LHCN-M2 (cell line): Measurements from ENCODE around the gene DNAJB12. TPM values are rescaled to one million over a fixed set of nuclear protein-coding genes. Genes with fewer than 3 reads are reported as not detected.

ENCODE experiments used
- DNase-seq: peaks from one replicate; pipeline ENCODE4 v3.0.0-alpha.2; 2012; ENCODE audit warnings: low read depth
- total RNA-seq: library from RNA; depleted of rRNA; stranded (reverse); fragments of >200 nt; gene quantifications from 2 replicates; pipeline ENCODE4 v1.2.3, GENCODE V29; 2014; rRNA removed

Gene DNAJB12
- total RNA-seq, 1 experiment from 2014 or later = 87.5 TPM

DNA sequence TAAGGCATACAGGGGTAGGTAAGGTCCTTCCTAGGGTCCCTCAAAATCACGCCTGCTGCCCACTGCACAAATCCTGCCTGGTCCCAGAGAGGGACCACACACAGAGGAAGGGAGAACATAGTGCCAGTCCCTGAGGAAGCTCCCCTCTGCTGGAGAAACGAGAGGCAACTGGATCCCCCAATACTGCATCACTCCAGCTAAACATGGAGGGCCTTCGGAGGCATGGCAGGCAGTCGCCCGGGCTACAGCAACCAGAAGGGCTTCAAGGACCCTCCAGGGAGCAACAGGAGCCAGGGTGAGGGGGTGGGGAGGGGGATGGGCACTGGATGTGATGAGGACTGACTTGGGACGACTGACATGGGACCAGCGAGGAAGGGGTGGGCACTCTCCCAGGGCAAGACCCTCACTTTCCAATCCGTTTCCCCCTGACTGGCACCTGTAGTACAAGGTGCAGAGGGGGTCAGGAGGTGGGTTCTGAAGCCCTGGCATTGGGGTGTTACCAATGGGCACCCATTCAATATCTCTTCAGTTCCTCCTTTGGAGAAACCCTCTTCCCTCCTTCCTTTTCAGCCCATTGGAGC is 59.3 kb downstream of the DNAJB12 start:
- DNase-seq = no peak

DNA sequence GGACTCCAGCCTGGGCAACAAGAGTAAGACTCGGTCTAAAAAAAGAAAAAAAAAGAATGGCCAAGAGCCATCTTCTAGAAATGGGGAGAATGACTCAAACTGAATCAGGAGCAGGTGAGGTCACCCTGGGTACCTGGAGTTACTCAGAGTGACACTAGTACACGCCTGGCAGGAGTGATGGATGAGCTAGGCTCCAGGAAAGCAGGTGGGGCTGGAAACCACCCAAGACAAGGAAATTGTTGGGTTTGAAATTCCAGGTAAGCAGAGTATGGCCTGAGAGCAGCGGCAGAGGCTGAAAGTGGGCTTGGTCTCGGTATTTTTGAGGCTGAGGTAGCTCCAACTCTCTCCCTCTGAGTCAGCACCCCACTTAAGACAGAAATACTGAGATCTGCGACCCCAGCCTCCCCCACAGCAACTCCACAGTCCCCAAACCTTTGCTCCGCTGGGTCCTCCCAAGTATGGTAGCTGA is 62.5 kb downstream of the DNAJB12 start:
- no peak for DNase-seq

DNA sequence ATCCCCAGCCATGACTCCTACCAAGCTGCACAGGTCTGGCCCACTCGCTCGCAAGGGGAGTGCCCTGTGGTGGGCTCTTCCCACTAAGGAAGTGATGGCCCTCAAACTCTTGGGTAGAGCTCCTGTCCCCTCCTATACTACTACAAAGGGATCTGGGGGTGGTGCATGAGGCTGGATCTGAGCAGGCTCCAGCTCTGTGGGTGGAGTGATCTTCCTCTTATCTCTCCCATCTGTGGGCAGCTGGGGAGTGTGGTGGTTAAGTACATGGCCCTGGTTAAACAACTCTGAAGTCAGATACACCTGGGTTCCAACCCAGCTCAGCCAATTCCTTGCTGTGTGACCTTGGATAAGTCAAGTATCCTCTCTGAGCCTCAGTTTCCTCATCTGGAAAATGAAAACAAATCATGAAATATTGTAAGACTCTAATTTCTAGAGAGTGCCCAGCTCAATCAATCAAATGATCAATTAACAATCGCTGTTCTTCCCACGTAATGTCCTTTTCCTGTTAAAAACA is 63.6 kb downstream of the DNAJB12 start:
- DNase-seq = no peak

DNA sequence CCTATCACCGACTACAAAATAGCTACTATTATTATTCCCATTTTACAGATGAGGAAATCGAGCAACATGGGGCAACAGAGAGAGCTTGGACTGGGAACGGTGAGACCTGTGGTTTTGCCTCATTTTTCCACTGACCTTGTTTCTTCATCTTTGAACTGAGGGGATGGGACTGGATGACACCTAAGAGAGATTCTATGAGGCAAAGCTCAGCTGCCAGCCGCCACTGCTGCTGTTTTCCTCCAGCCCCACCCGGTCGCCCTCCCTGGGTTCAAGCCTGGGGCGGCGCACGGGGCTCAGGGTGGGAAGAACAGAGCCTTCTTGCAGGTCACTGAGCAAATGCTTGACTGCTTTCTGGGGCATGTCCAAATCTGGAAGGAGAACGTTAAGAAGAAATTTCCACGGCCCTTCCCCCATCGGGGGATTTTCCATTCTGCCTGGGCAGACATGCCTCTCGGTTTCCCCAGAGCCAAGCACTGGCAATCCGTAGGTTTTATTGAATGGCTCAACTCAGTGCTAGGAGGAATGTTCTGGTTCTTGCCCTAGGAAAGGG is 68.7 kb downstream of the DNAJB12 start:
- no peak for DNase-seq

DNA sequence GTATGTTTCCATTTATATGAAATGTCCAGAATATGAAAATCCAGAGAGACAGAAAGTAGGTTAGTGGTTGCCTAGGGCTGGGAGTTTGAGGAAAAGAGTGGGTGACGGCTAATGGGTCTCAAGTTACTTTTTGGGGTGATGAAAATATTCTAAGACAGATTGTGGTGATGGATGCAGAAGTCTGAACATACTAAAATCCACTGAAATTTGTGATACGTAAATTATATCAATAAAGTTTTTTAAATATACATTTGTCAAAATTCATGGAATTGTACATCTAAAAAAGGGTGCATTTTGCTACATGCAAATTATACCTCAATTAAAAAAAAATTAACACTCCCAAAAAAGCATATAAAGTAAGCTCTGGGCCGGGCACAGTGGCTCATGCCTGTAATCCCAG is 71.6 kb downstream of the DNAJB12 start:
- DNase-seq = no peak

Other genes with a start within 250 kb of the DNAJB12 start
- 46.0 and 48.3 TPM in 2 replicates for gene ANAPC16, start 138.9 kb downstream of the DNAJB12 start, total RNA-seq
- gene ASCC1, start 138.6 kb downstream of the DNAJB12 start, total RNA-seq = 30.3 and 37.3 TPM in 2 replicates
- 257 and 378 TPM in 2 replicates for gene DDIT4, start 81.0 kb downstream of the DNAJB12 start, total RNA-seq